SH-SY5Y (cell line): ENCODE data around the gene TRMT1L.

Experiments
- GATA2 ChIP-seq: IDR thresholded peaks from 2 replicates; pipeline ENCODE4 v1.6.1; 2011; ENCODE audit warnings: mild to moderate bottlenecking, low read depth, low read length
- GATA3 ChIP-seq: IDR thresholded peaks from 2 replicates; pipeline ENCODE4 v1.6.1; 2011; ENCODE audit warnings: low read depth, mild to moderate bottlenecking, low read length, moderate library complexity

- TF ChIP-seq GATA2 (no peak), GATA3 (no peak)
Measured at GRCh38 chr1:185166106-185166505, 9.4 kb upstream of the TRMT1L start.
